ENCODE measurements around the gene GALNT9. TPM values are rescaled to one million over a fixed set of nuclear protein-coding genes. Genes with fewer than 3 reads are reported as not detected.
A peak's percentile ranks its signal among the peaks of the same experiment; 100 is the strongest.

GALNT9 gene
- polyA plus RNA-seq, 2 of the 4 experiments (the other 2 are of a cell fraction), result 0.66 to 2.8 TPM

- H3K4me2 ChIP-seq, result peak overlapping the region; percentile 65; the same call in 2 of the 3 replicates
- peak in 1 of 2 experiments; percentile 26; a peak in 3 of 6 replicates for ATAC-seq
Observed at GRCh38 chr12:132161796-132162507, 167.4 kb downstream of the GALNT9 start.

More at GRCh38 chr12:132161796-132162507, 167.4 kb downstream of the GALNT9 start:
- H3K27ac ChIP-seq, result no peak overlapping the region
- no peak for TF ChIP-seq ZSCAN20 (CRISPR knock-in tag; IDR thresholded peaks at IDR 0.05)
- TF ChIP-seq MYC (IDR thresholded peaks at IDR 0.05; ENCODE audit: borderline replicate concordance, low read length), result no peak
- TF ChIP-seq, protein P1, sequence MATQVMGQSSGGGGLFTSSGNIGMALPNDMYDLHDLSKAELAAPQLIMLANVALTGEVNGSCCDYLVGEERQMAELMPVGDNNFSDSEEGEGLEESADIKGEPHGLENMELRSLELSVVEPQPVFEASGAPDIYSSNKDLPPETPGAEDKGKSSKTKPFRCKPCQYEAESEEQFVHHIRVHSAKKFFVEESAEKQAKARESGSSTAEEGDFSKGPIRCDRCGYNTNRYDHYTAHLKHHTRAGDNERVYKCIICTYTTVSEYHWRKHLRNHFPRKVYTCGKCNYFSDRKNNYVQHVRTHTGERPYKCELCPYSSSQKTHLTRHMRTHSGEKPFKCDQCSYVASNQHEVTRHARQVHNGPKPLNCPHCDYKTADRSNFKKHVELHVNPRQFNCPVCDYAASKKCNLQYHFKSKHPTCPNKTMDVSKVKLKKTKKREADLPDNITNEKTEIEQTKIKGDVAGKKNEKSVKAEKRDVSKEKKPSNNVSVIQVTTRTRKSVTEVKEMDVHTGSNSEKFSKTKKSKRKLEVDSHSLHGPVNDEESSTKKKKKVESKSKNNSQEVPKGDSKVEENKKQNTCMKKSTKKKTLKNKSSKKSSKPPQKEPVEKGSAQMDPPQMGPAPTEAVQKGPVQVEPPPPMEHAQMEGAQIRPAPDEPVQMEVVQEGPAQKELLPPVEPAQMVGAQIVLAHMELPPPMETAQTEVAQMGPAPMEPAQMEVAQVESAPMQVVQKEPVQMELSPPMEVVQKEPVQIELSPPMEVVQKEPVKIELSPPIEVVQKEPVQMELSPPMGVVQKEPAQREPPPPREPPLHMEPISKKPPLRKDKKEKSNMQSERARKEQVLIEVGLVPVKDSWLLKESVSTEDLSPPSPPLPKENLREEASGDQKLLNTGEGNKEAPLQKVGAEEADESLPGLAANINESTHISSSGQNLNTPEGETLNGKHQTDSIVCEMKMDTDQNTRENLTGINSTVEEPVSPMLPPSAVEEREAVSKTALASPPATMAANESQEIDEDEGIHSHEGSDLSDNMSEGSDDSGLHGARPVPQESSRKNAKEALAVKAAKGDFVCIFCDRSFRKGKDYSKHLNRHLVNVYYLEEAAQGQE (IDR thresholded peaks at IDR 0.05), result no peak
- TF ChIP-seq, protein P2, sequence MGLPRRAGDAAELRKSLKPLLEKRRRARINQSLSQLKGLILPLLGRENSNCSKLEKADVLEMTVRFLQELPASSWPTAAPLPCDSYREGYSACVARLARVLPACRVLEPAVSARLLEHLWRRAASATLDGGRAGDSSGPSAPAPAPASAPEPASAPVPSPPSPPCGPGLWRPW (IDR thresholded peaks at IDR 0.05), result no peak
- TF ChIP-seq TFCP2L1 (CRISPR knock-in tag; IDR thresholded peaks at IDR 0.05), result no peak
- no peak for TF ChIP-seq HOXB13 (CRISPR knock-in tag; IDR thresholded peaks at IDR 0.05; ENCODE audit: low read depth)
- no peak for TF ChIP-seq RAD21 (conservative IDR thresholded peaks at IDR 0.05 in 1 of 2, IDR thresholded peaks at IDR 0.05 in 1 of 2)
- TF ChIP-seq FOXS1 (CRISPR knock-in tag; IDR thresholded peaks at IDR 0.05), result no peak
- TF ChIP-seq, protein P3, sequence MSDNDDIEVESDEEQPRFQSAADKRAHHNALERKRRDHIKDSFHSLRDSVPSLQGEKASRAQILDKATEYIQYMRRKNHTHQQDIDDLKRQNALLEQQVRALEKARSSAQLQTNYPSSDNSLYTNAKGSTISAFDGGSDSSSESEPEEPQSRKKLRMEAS (IDR thresholded peaks at IDR 0.05), result no peak
- TF ChIP-seq, protein P4, sequence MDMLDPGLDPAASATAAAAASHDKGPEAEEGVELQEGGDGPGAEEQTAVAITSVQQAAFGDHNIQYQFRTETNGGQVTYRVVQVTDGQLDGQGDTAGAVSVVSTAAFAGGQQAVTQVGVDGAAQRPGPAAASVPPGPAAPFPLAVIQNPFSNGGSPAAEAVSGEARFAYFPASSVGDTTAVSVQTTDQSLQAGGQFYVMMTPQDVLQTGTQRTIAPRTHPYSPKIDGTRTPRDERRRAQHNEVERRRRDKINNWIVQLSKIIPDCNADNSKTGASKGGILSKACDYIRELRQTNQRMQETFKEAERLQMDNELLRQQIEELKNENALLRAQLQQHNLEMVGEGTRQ (IDR thresholded peaks at IDR 0.05), result no peak
- TF ChIP-seq EP300 (IDR thresholded peaks at IDR 0.05), result no peak
- TF ChIP-seq BCL3 (IDR thresholded peaks at IDR 0.05), result no peak
- no peak for TF ChIP-seq SREBF2 (IDR thresholded peaks at IDR 0.05)
- no peak for TF ChIP-seq POLR2A (IDR thresholded peaks at IDR 0.05; ENCODE audit: low read length)
- no peak for TF ChIP-seq CTCF (IDR thresholded peaks at IDR 0.05)
- TF ChIP-seq PBX3 (IDR thresholded peaks at IDR 0.05), result no peak
- WGBS (ENCODE audit: missing lambda C conversion rate), result 66% methylated on average over 15 of the region's 17 CpGs
- no peak for FAIRE-seq
- no peak overlapping the region for H3K4me3 ChIP-seq
- ChIA-PET CTCF (interaction anchor here (1.2 to 3.5 kb wide), 4 partner anchors 8 to 252 kb away, joined by 3 to 18 read pairs (median 8); no protein-coding TSS in a partner anchor), POLR2A (no interaction called here)
- peaks cover 11% of the 10 kb centered on the region for H3K4me1 ChIP-seq
- no peak for DNase-seq (ENCODE audit: low read depth in 1 of 2, low spot score in 1 of 2)
- no peaks in the 10 kb centered on the region for H3K9me3 ChIP-seq

Data from A549 (cell line).